VCaP (cell line): ENCODE data around the gene MYLIP.

Experiments used
- H3K27ac ChIP-seq: fragments of 450-650 bp; 2 replicates; pipeline ENCODE4 v1.5.1; 2017
- CTCF ChIP-seq: fragments of 450-650 bp; conservative IDR thresholded peaks from 2 replicates; pipeline ENCODE4 v1.5.1; 2017; ENCODE audit warnings: mild to moderate bottlenecking, moderate library complexity

MYLIP gene

GRCh38 chr6:16088409-16088808 lies 40.5 kb upstream of the MYLIP start:
- TF ChIP-seq CTCF = no peak
- no peak overlapping the region for H3K27ac ChIP-seq

GRCh38 chr6:16089232-16090062 lies 39.4 kb upstream of the MYLIP start:
- H3K27ac ChIP-seq = no peak overlapping the region
- no peak for TF ChIP-seq CTCF

GRCh38 chr6:16090452-16090851 lies 38.4 kb upstream of the MYLIP start:
- no peak overlapping the region for H3K27ac ChIP-seq
- TF ChIP-seq CTCF = no peak

GRCh38 chr6:16090920-16091319 lies 38.0 kb upstream of the MYLIP start:
- no peak overlapping the region for H3K27ac ChIP-seq
- TF ChIP-seq CTCF = no peak

GRCh38 chr6:16092140-16092539 lies 36.7 kb upstream of the MYLIP start:
- no peak overlapping the region for H3K27ac ChIP-seq

GRCh38 chr6:16092990-16093389 lies 35.9 kb upstream of the MYLIP start:
- no peak for TF ChIP-seq CTCF

More at GRCh38 chr6:16092140-16092539, 36.7 kb upstream of the MYLIP start:
- TF ChIP-seq CTCF = no peak

GRCh38 chr6:16095180-16095579 lies 33.7 kb upstream of the MYLIP start:
- no peak for TF ChIP-seq CTCF
- no peak overlapping the region for H3K27ac ChIP-seq

More at GRCh38 chr6:16092990-16093389, 35.9 kb upstream of the MYLIP start:
- no peak overlapping the region for H3K27ac ChIP-seq
